K562 (cell line): Measurements from ENCODE around the gene OR1C1. TPM values are rescaled to one million over a fixed set of nuclear protein-coding genes. Genes with fewer than 3 reads are reported as not detected.

Source experiments
- ATAC-seq: fragments of 200-7000 bp; cut with Tn5 transposase; 3 replicates; pipeline ENCODE4 v1.9.1; 2020; ENCODE audit warnings: moderate library complexity
- BruUV-seq: library from RNA; stranded (reverse); fragments of 400-500 nt; replicated peaks from 2 replicates; lab custom pipeline; 2021; lab: Mats Ljungman, UMichigan
- CTCF ChIA-PET: fragments of 300-600 bp; formaldehyde crosslinking; extraction: SDS; loops from one replicate; lab custom pipeline; 2021; ENCODE audit warnings: low intra/inter-chr PET ratio; lab: Yijun Ruan, JAX
- POLR2A ChIA-PET: fragments of 300-600, 350-650 bp; sonication (Branson Sonifier 250); formaldehyde crosslinking; extraction: SDS; loops from one replicate; lab custom pipeline; 2021; ENCODE audit warnings: antibody characterized with exemption, inconsistent platforms; lab: Yijun Ruan, JAX
- DNase-seq, 4 experiments: peaks; one replicate each; pipeline versions ENCODE4 v3.0.0 to v3.0.0-alpha.2; 2011 to 2018; ENCODE audit warnings: low spot score in 3 of 4, mixed read lengths in 3 of 4; ENCODE audit errors: extremely low read depth in 1 of 4
- FAIRE-seq: peaks from 2 replicates; lab custom pipeline; 2011; peaks lifted over from hg19 to GRCh38; lab: Jason Lieb, UNC
- H2AFZ ChIP-seq: 2 replicates; pipeline ENCODE4 v1.6.0; 2011; ENCODE audit warnings: low read depth, low read length, control low read depth, inconsistent platforms
- H3K27ac ChIP-seq: fragments of 200-600 bp; 3 replicates; pipeline ENCODE4 v1.8.0; 2011; ENCODE audit warnings: low read depth, mild to moderate bottlenecking, control low read depth, inconsistent platforms, low read length, moderate library complexity, mixed read lengths; ENCODE audit errors: extremely low read depth
- H3K27me3 ChIP-seq, 2 experiments: fragments of 300-600 bp in 1 of 2; 2 replicates in 1 of 2; 3 replicates in 1 of 2; pipeline versions ENCODE4 v1.6.0 to v1.8.0; 2011; ENCODE audit warnings: inconsistent platforms in 2 of 2, low read length in 2 of 2, mild to moderate bottlenecking in 1 of 2, mixed read lengths in 1 of 2, moderate library complexity in 1 of 2; ENCODE audit not compliant: control insufficient read depth in 2 of 2, insufficient read depth in 2 of 2
- H3K36me3 ChIP-seq: fragments of 300-600 bp; 3 replicates; pipeline ENCODE4 v1.8.0; 2011; ENCODE audit warnings: mild to moderate bottlenecking, low read length, inconsistent platforms; ENCODE audit not compliant: control insufficient read depth, insufficient read depth
- H3K4me1 ChIP-seq, 2 experiments: fragments of 200-600 bp in 1 of 2; replicated peaks in 1 of 2; 2 replicates in 1 of 2; 3 replicates in 1 of 2; pipeline versions ENCODE4 v1.5.1 to v1.8.0; 2011; ENCODE audit warnings: inconsistent platforms in 2 of 2, low read length in 2 of 2, mild to moderate bottlenecking in 1 of 2, mixed read lengths in 1 of 2, moderate library complexity in 1 of 2; ENCODE audit not compliant: control insufficient read depth in 2 of 2, insufficient read depth in 2 of 2
- H3K4me2 ChIP-seq: 2 replicates; pipeline ENCODE4 v1.6.1; 2011; ENCODE audit warnings: low read length, control low read depth, inconsistent platforms, mixed read lengths; ENCODE audit not compliant: insufficient read depth
- H3K4me3 ChIP-seq: fragments of 200-600 bp; sonication (generic), shearing (Covaris generic); 2 replicates; pipeline ENCODE4 v1.5.1; 2016; ENCODE audit warnings: control low read depth, inconsistent platforms
- H3K79me2 ChIP-seq: fragments of 200-600 bp; 3 replicates; pipeline ENCODE4 v1.8.0; 2011; ENCODE audit warnings: low read length, inconsistent platforms; ENCODE audit not compliant: control insufficient read depth, insufficient read depth
- H3K9ac ChIP-seq, 2 experiments: 2 replicates each; pipeline versions ENCODE4 v1.6.0 to v1.6.1; 2011; ENCODE audit warnings: low read depth in 2 of 2, low read length in 2 of 2, control low read depth in 1 of 2, inconsistent platforms in 1 of 2, mild to moderate bottlenecking in 1 of 2, mixed read lengths in 1 of 2; ENCODE audit not compliant: insufficient read depth in 1 of 2
- H3K9me1 ChIP-seq: one replicate; pipeline ENCODE4 v1.6.0; 2011; ENCODE audit warnings: inconsistent platforms, mild to moderate bottlenecking, low read length, moderate library complexity; ENCODE audit not compliant: control insufficient read depth, insufficient read depth
- H3K9me3 ChIP-seq: replicated peaks from 2 replicates; pipeline ENCODE4 v1.5.1; 2011; ENCODE audit warnings: low read depth, low read length, inconsistent platforms; ENCODE audit not compliant: control insufficient read depth, insufficient read depth
- H4K20me1 ChIP-seq: replicated peaks from 2 replicates; pipeline ENCODE4 v1.6.1; 2011; ENCODE audit warnings: low read length, inconsistent platforms, mixed read lengths; ENCODE audit not compliant: control insufficient read depth, insufficient read depth
- E2F3 ChIP-seq: fragments of 250-450 bp; sonication (Bioruptor Pico); IDR thresholded peaks from 2 replicates; pipeline ENCODE4 v1.4.0; 2020; ENCODE audit warnings: mild to moderate bottlenecking
- FOXK1 ChIP-seq: sonication (generic); formaldehyde crosslinking; IDR thresholded peaks from 2 replicates; pipeline ENCODE4 v1.8.0; 2022; ENCODE audit warnings: missing genetic modification reagents, mild to moderate bottlenecking, borderline replicate concordance
- RFX1 ChIP-seq: fragments of 450-650 bp; IDR thresholded peaks from 2 replicates; pipeline ENCODE4 v1.6.1; 2016; ENCODE audit warnings: mild to moderate bottlenecking, moderate library complexity
- SMARCA5 ChIP-seq: fragments of 450-650 bp; IDR thresholded peaks from 2 replicates; pipeline ENCODE4 v1.6.1; 2016
- TGIF2 ChIP-seq: sonication (generic); formaldehyde crosslinking; IDR thresholded peaks from 2 replicates; pipeline ENCODE4 v1.8.1; 2022; ENCODE audit warnings: mild to moderate bottlenecking, missing genetic modification reagents, moderate library complexity
- ZKSCAN3 ChIP-seq: fragments of 250-450 bp; sonication (Bioruptor Pico); IDR thresholded peaks from 2 replicates; pipeline ENCODE4 v1.4.0; 2020
- ZNF282 ChIP-seq: sonication (generic); formaldehyde crosslinking; IDR thresholded peaks from 2 replicates; pipeline ENCODE4 v1.8.1; 2023; ENCODE audit warnings: missing genetic modification reagents
- WGBS: fragments of 100-300 bp; shearing (Covaris generic); methylation state at CpG from one replicate; pipeline ENCODE4 v1.1.6; 2016; ENCODE audit warnings: low coverage, mixed read lengths; ENCODE audit not compliant: insufficient coverage; ENCODE audit errors: missing lambda C conversion rate; 5-methylcytosine and 5-hydroxymethylcytosine counted together
- in situ Hi-C: fragments of 300-500 bp; cut with MboI; formaldehyde crosslinking; loops from 4 replicates; pipeline ENCODE4 v1.15.0; 2018; ENCODE audit warnings: inconsistent platforms, mixed read lengths
- intact Hi-C: fragments of 100-400 bp; cut with micrococcal nuclease; formaldehyde crosslinking; loops from 2 replicates; pipeline ENCODE4 v1.14.2; 2022
- polyA plus RNA-seq, 8 experiments: library from polyadenylated mRNA; depleted of rRNA in 4 of 8; stranded (reverse) in 5 of 8; unstranded in 3 of 8; fragments of >200 nt; fragmentation: Nextera tagmentation in 2 of 8; fragmentation: Illumina TruSeq in 1 of 8; extraction: Ambion mirVana in 2 of 8; extraction: Trizol in 1 of 8; gene quantifications; 2 replicates each; pipeline versions ENCODE4 v1.2.1 to v1.2.3, GENCODE V29; 2011 to 2014; ENCODE audit warnings: inconsistent platforms in 1 of 8, missing spikeins in 1 of 8
- total RNA-seq, 7 experiments: library from RNA; depleted of rRNA in 6 of 7; stranded (reverse); fragments of >200 nt in 6 of 7; fragmentation: Illumina TruSeq in 2 of 7; extraction: Trizol in 2 of 7; gene quantifications; 2 replicates each; pipeline versions ENCODE4 v1.2.1 to v1.2.3, GENCODE V29; 2011 to 2021; ENCODE audit warnings: low replicate concordance in 1 of 7
- TF ChIP-seq, protein P1 (sequence below): sonication (generic); formaldehyde crosslinking; IDR thresholded peaks from 2 replicates; pipeline ENCODE4 v1.8.0; 2022; ENCODE audit warnings: missing genetic modification reagents, mild to moderate bottlenecking, borderline replicate concordance
- TF ChIP-seq, protein P2 (sequence below): sonication (generic); formaldehyde crosslinking; IDR thresholded peaks from 2 replicates; pipeline ENCODE4 v1.5.0; 2020; ENCODE audit warnings: missing genetic modification reagents
- TF ChIP-seq, protein P3 (sequence below): fragments of 450-650 bp; IDR thresholded peaks from 2 replicates; pipeline ENCODE4 v1.6.1; 2018; ENCODE audit not compliant: partially characterized antibody

OR1C1 gene
- total and polyA plus RNA-seq, 9 of the 15 experiments (the other 6 are each of a cell fraction or from before 2014, with no cell fraction given) = not detected

DNA sequence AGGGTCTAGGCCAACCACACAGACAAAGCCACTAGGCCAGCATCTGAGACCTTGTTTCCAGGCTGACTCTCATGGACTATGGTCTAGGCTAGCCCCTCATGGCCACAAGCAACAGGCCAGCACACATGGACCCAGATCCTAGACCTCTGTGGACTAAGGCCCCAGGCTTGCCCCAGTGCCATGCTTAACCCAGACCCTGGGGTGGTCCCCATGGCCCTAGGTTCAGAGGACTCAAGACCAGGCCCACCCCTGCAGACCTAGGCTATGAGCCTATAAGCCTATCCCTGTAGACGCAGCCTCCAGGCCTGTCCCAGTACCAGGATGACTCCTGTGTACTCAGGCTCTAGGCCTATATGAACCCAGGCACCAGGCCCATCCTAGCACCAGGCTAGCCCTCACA is 10.5 kb downstream of the OR1C1 start:
- H2AFZ ChIP-seq = no peak overlapping the region
- 0% methylated on average over 1 of the region's 1 CpG for WGBS
- ChIA-PET CTCF (no interaction called here), POLR2A (no interaction called here)
- TF ChIP-seq RFX1 (no peak), ZKSCAN3 (CRISPR knock-in tag) (no peak), ZNF282 (CRISPR knock-in tag) (no peak)
- TF ChIP-seq, protein P1, sequence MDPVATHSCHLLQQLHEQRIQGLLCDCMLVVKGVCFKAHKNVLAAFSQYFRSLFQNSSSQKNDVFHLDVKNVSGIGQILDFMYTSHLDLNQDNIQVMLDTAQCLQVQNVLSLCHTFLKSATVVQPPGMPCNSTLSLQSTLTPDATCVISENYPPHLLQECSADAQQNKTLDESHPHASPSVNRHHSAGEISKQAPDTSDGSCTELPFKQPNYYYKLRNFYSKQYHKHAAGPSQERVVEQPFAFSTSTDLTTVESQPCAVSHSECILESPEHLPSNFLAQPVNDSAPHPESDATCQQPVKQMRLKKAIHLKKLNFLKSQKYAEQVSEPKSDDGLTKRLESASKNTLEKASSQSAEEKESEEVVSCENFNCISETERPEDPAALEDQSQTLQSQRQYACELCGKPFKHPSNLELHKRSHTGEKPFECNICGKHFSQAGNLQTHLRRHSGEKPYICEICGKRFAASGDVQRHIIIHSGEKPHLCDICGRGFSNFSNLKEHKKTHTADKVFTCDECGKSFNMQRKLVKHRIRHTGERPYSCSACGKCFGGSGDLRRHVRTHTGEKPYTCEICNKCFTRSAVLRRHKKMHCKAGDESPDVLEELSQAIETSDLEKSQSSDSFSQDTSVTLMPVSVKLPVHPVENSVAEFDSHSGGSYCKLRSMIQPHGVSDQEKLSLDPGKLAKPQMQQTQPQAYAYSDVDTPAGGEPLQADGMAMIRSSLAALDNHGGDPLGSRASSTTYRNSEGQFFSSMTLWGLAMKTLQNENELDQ = no peak
- H4K20me1 ChIP-seq = no peaks in the 10 kb centered on the region
- BruUV-seq = no TSS peak
- H3K9me3 ChIP-seq = peaks cover 5% of the 10 kb centered on the region; the same call in 1 of the 2 replicates
- no peaks in the 10 kb centered on the region for H3K79me2 ChIP-seq
- no peak overlapping the region for H3K4me2 ChIP-seq
- no peaks in the 10 kb centered on the region for H3K27me3 ChIP-seq
- H3K9me1 ChIP-seq = no peaks in the 10 kb centered on the region
- in situ Hi-C loops (no loop called here), intact Hi-C loops (no loop called here)
- no peak overlapping the region for H3K9ac ChIP-seq
- no peak for ATAC-seq
- no peak overlapping the region for H3K4me3 ChIP-seq
- no peaks in the 10 kb centered on the region; a peak in 1 of 5 replicates for H3K4me1 ChIP-seq
- no peak for DNase-seq
- H3K27ac ChIP-seq = no peak overlapping the region
- H3K36me3 ChIP-seq = no peaks in the 10 kb centered on the region
- FAIRE-seq = no peak

DNA sequence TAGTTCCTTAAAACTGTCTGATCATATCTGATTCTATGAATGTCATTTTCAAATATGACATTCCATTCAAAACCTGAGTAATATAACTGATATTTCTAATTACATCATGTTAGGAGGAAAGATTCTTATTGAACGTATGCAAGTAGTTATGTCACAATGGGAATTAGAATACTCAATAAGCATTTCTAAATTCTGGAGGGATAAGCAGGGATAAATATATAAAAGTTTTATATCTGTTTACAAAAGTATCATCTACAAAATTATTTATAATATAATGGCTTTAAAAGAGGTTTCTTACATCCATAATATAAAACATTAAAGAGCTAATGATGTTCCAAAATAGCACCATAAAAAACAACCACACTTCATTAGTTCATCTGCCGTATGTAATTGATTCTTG is 12.3 kb downstream of the OR1C1 start, which contains the start of gene OR14A2:
OR14A2 (minus strand) TSS at position 101 of the 400 bp plus-strand sequence.
- H2AFZ ChIP-seq = no peak within 1 kb of the TSS
- WGBS = 0% methylated on average over 2 of the region's 2 CpGs
- no peak for ATAC-seq
- FAIRE-seq = no peak
- H3K9ac ChIP-seq = no peak within 1 kb of the TSS
- no peaks in the 10 kb centered on the region for H4K20me1 ChIP-seq
- DNase-seq = no peak
- H3K27ac ChIP-seq = no peak within 1 kb of the TSS
- H3K27me3 ChIP-seq = no peaks in the 10 kb centered on the region
- intact Hi-C loops = no loop called here
- in situ Hi-C loops = no loop called here
- H3K4me1 ChIP-seq = no peaks in the 10 kb centered on the region; a peak in 1 of 5 replicates
- no peak within 1 kb of the TSS for H3K4me2 ChIP-seq
- H3K79me2 ChIP-seq = no peaks in the 10 kb centered on the region
- ChIA-PET POLR2A (no interaction called here), CTCF (no interaction called here)
- peaks cover 5% of the 10 kb centered on the region; the same call in 1 of the 2 replicates for H3K9me3 ChIP-seq
- H3K4me3 ChIP-seq = no peak within 1 kb of the TSS
- no peaks in the 10 kb centered on the region for H3K9me1 ChIP-seq
- no TSS peak for BruUV-seq
- no peaks in the 10 kb centered on the region for H3K36me3 ChIP-seq
- TF ChIP-seq FOXK1 (CRISPR knock-in tag) (no peak), TGIF2 (CRISPR knock-in tag) (no peak), SMARCA5 (no peak), E2F3 (CRISPR knock-in tag) (no peak)
- TF ChIP-seq, protein P2, sequence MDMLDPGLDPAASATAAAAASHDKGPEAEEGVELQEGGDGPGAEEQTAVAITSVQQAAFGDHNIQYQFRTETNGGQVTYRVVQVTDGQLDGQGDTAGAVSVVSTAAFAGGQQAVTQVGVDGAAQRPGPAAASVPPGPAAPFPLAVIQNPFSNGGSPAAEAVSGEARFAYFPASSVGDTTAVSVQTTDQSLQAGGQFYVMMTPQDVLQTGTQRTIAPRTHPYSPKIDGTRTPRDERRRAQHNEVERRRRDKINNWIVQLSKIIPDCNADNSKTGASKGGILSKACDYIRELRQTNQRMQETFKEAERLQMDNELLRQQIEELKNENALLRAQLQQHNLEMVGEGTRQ = no peak
- TF ChIP-seq, protein P3, sequence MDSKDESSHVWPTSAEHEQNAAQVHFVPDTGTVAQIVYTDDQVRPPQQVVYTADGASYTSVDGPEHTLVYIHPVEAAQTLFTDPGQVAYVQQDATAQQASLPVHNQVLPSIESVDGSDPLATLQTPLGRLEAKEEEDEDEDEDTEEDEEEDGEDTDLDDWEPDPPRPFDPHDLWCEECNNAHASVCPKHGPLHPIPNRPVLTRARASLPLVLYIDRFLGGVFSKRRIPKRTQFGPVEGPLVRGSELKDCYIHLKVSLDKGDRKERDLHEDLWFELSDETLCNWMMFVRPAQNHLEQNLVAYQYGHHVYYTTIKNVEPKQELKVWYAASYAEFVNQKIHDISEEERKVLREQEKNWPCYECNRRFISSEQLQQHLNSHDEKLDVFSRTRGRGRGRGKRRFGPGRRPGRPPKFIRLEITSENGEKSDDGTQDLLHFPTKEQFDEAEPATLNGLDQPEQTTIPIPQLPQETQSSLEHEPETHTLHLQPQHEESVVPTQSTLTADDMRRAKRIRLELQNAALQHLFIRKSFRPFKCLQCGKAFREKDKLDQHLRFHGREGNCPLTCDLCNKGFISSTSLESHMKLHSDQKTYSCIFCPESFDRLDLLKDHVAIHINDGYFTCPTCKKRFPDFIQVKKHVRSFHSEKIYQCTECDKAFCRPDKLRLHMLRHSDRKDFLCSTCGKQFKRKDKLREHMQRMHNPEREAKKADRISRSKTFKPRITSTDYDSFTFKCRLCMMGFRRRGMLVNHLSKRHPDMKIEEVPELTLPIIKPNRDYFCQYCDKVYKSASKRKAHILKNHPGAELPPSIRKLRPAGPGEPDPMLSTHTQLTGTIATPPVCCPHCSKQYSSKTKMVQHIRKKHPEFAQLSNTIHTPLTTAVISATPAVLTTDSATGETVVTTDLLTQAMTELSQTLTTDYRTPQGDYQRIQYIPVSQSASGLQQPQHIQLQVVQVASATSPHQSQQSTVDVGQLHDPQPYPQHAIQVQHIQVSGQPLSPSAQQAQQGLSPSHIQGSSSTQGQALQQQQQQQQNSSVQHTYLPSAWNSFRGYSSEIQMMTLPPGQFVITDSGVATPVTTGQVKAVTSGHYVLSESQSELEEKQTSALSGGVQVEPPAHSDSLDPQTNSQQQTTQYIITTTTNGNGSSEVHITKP = no peak
